A673 (cell line): Measurements from ENCODE around the gene SOCS2. TPM values are rescaled to one million over a fixed set of nuclear protein-coding genes. Genes with fewer than 3 reads are reported as not detected.

Experiments used
- BruUV-seq: library from RNA; stranded (reverse); fragments of 400-500 nt; replicated peaks from 2 replicates; lab custom pipeline; 2021; lab: Mats Ljungman, UMichigan
- CTCF ChIA-PET: fragments of 300-600 bp; sonication (Branson Sonifier 250); formaldehyde crosslinking; loops from one replicate; lab custom pipeline; 2022; ENCODE audit warnings: antibody characterized with exemption; lab: Charles Lee
- POLR2A ChIA-PET: fragments of 300-600 bp; sonication (Branson Sonifier 250); formaldehyde crosslinking; loops from one replicate; lab custom pipeline; 2022; ENCODE audit warnings: antibody characterized with exemption; ENCODE audit not compliant: low non-redundant PET; lab: Charles Lee
- DNase-seq: peaks from one replicate; pipeline ENCODE4 v3.0.0-alpha.2; 2015; ENCODE audit warnings: low spot score
- H3K27ac ChIP-seq: fragments of 200-600 bp; sonication (generic); 2 replicates; pipeline ENCODE4 v1.5.1; 2016; ENCODE audit warnings: mixed run types, low read depth, mild to moderate bottlenecking, mixed read lengths, antibody characterized with exemption, low read length; ENCODE audit not compliant: poor library complexity, severe bottlenecking
- H3K27me3 ChIP-seq: fragments of 200-600 bp; sonication (generic); replicated peaks from 2 replicates; pipeline ENCODE4 v1.6.1; 2017; ENCODE audit warnings: mixed run types, low read depth, mild to moderate bottlenecking, mixed read lengths, antibody characterized with exemption, low read length; ENCODE audit not compliant: insufficient read depth, poor library complexity
- H3K36me3 ChIP-seq: fragments of 200-600 bp; sonication (generic); 2 replicates; pipeline ENCODE4 v1.6.1; 2016; ENCODE audit warnings: mixed run types, mild to moderate bottlenecking, mixed read lengths, antibody characterized with exemption, low read length; ENCODE audit not compliant: insufficient read depth, poor library complexity, severe bottlenecking
- H3K4me1 ChIP-seq: fragments of 200-600 bp; sonication (generic); 2 replicates; pipeline ENCODE4 v1.6.1; 2017; ENCODE audit warnings: mixed run types, mild to moderate bottlenecking, mixed read lengths, antibody characterized with exemption, low read length; ENCODE audit not compliant: insufficient read depth, poor library complexity, severe bottlenecking
- H3K4me3 ChIP-seq: fragments of 200-600 bp; sonication (generic); 2 replicates; pipeline ENCODE4 v1.5.1; 2016; ENCODE audit warnings: low read depth, mixed run types, mild to moderate bottlenecking, mixed read lengths, low read length; ENCODE audit not compliant: poor library complexity, severe bottlenecking
- H3K9me3 ChIP-seq: fragments of 200-600 bp; sonication (generic); 2 replicates; pipeline ENCODE4 v1.6.1; 2016; ENCODE audit warnings: mixed run types, low read depth, mild to moderate bottlenecking, mixed read lengths, antibody characterized with exemption, low read length; ENCODE audit not compliant: poor library complexity, severe bottlenecking
- EZH2 ChIP-seq: fragments of 200-600 bp; sonication (generic); IDR thresholded peaks from 2 replicates; pipeline ENCODE4 v1.6.1; 2017; ENCODE audit warnings: borderline replicate concordance, low read depth, mild to moderate bottlenecking, mixed read lengths, antibody characterized with exemption, low read length; ENCODE audit not compliant: poor library complexity, severe bottlenecking
- intact Hi-C: fragments of 100-400 bp; cut with micrococcal nuclease; formaldehyde crosslinking; loops from one replicate; pipeline ENCODE4 v1.10.0; 2022; ENCODE audit not compliant: unreplicated experiment
- total RNA-seq: library from RNA; stranded (reverse); gene quantifications from 2 replicates; pipeline ENCODE4 v1.2.3, GENCODE V29; 2021
- TF ChIP-seq, protein P1 (sequence below): fragments of 300-800, 200-600 bp; sonication (generic); conservative IDR thresholded peaks from 2 replicates; pipeline ENCODE4 v1.5.1; 2017; ENCODE audit warnings: low read depth, mild to moderate bottlenecking, antibody characterized with exemption, low read length, moderate library complexity, mixed read lengths

SOCS2 gene
- total RNA-seq, 1 experiment from 2014 or later: 1.3 TPM

DNA sequence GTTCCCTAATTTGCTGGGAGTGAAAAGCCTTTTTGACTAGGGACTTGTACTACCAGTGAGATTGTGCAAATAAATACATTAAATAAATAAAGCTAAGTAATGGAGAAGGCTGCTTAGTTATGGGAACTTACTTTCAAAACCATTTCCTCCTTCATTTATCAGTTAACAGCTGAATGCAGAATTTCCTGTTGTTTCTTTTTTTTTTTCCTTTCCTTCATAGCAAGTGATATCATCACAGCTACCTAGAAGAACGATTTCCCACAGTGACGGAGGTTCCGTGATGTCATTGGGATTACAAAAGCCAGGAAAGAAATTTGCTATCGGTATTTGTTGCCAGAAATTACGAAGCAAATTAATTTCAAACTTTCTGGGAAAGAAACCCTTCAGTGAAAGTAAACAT, 42.1 kb upstream of the SOCS2 start:
- no peak for DNase-seq

GRCh38 chr12:93533310-93533709, 39.2 kb upstream of the SOCS2 start:
- no TSS peak for BruUV-seq
- Histone ChIP-seq H3K4me3 (no peak overlapping the region), H3K27ac (no peak overlapping the region), H3K9me3 (no peaks in the 10 kb centered on the region), H3K36me3 (no peaks in the 10 kb centered on the region), H3K4me1 (no peaks in the 10 kb centered on the region), H3K27me3 (no peaks in the 10 kb centered on the region)
- no peak for DNase-seq
- TF ChIP-seq, protein P1, sequence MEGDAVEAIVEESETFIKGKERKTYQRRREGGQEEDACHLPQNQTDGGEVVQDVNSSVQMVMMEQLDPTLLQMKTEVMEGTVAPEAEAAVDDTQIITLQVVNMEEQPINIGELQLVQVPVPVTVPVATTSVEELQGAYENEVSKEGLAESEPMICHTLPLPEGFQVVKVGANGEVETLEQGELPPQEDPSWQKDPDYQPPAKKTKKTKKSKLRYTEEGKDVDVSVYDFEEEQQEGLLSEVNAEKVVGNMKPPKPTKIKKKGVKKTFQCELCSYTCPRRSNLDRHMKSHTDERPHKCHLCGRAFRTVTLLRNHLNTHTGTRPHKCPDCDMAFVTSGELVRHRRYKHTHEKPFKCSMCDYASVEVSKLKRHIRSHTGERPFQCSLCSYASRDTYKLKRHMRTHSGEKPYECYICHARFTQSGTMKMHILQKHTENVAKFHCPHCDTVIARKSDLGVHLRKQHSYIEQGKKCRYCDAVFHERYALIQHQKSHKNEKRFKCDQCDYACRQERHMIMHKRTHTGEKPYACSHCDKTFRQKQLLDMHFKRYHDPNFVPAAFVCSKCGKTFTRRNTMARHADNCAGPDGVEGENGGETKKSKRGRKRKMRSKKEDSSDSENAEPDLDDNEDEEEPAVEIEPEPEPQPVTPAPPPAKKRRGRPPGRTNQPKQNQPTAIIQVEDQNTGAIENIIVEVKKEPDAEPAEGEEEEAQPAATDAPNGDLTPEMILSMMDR: no peak
- TF ChIP-seq EZH2: no peak
- ChIA-PET CTCF (no interaction called here), POLR2A (no interaction called here)
- intact Hi-C loops: no loop called here

More for the DNA sequence above, 42.1 kb upstream of the SOCS2 start:
- no peak overlapping the region for H3K27ac ChIP-seq
- ChIA-PET CTCF (no interaction called here), POLR2A (interaction anchor here (0.6 kb wide), 1 partner anchor 1166 kb away, joined by 5 read pairs; no protein-coding TSS in a partner anchor)
- no peaks in the 10 kb centered on the region for H3K9me3 ChIP-seq
- peaks cover 4% of the 10 kb centered on the region for H3K4me1 ChIP-seq
- no peaks in the 10 kb centered on the region for H3K27me3 ChIP-seq
- no TSS peak for BruUV-seq
- TF ChIP-seq EZH2: no peak
- TF ChIP-seq, protein P1: no peak
- no peak overlapping the region for H3K4me3 ChIP-seq
- H3K36me3 ChIP-seq: no peaks in the 10 kb centered on the region
- intact Hi-C loops: no loop called here

- H3K36me3 ChIP-seq: no peaks in the 10 kb centered on the region
- H3K27me3 ChIP-seq: no peaks in the 10 kb centered on the region
- POLR2A ChIA-PET: no interaction called here
- BruUV-seq: no TSS peak
- TF ChIP-seq, protein P1: no peak
- no peak for TF ChIP-seq EZH2
- intact Hi-C loops: no loop called here
- CTCF ChIA-PET: no interaction called here
- no peaks in the 10 kb centered on the region for H3K4me1 ChIP-seq
- H3K4me3 ChIP-seq: no peak overlapping the region
- no peaks in the 10 kb centered on the region for H3K9me3 ChIP-seq
- DNase-seq: no peak
- H3K27ac ChIP-seq: no peak overlapping the region
These were observed 36.2 kb upstream of the SOCS2 start for GRCh38 chr12:93536111-93536765.
